ENCODE results near the gene FSTL5. TPM values are rescaled to one million over a fixed set of nuclear protein-coding genes. Genes with fewer than 3 reads are reported as not detected.

FSTL5 gene
- total RNA-seq, 4 donors from 2014 or later, result 0.33 to 1.1 TPM; not detected in 2

DNA sequence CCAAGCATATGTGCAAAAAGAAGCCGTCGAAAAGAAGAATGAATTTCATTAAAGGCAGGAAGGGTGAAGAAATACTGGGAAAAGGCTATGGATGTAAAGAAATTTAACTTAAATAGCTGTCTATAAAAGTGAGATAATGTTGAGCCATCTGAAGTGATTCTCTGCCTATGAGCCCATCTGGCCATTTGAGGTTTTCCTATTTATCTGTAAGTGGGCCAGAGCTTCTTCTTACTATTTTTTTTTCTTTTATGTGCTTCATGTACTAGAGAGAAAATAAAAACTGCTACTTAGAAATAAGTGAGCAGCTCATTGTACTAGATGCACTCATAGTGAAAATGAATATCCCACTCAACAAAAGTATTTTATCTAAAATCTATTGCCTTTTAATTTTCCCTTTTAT is 725.7 kb downstream of the FSTL5 start:
- intact Hi-C loops (cut with DNase I), result no loop called here
- Histone ChIP-seq H3K9me3 (no peaks in the 10 kb centered on the region), H3K27me3 (no peaks in the 10 kb centered on the region), H3K27ac (no peak overlapping the region), H3K4me1 (no peaks in the 10 kb centered on the region), H3K4me3 (replicated peaks in 1 of 3) (no peak overlapping the region), H3K36me3 (no peaks in the 10 kb centered on the region)
- DNase-seq, result no peak
- TF ChIP-seq, protein P1, sequence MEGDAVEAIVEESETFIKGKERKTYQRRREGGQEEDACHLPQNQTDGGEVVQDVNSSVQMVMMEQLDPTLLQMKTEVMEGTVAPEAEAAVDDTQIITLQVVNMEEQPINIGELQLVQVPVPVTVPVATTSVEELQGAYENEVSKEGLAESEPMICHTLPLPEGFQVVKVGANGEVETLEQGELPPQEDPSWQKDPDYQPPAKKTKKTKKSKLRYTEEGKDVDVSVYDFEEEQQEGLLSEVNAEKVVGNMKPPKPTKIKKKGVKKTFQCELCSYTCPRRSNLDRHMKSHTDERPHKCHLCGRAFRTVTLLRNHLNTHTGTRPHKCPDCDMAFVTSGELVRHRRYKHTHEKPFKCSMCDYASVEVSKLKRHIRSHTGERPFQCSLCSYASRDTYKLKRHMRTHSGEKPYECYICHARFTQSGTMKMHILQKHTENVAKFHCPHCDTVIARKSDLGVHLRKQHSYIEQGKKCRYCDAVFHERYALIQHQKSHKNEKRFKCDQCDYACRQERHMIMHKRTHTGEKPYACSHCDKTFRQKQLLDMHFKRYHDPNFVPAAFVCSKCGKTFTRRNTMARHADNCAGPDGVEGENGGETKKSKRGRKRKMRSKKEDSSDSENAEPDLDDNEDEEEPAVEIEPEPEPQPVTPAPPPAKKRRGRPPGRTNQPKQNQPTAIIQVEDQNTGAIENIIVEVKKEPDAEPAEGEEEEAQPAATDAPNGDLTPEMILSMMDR (IDR thresholded peaks at IDR 0.05), result no peak
- TF ChIP-seq POLR2A (IDR thresholded peaks at IDR 0.05), result no peak
- WGBS, 2 donors, result 91 to 96% methylated on average over 2 of the region's 2 CpGs

DNA sequence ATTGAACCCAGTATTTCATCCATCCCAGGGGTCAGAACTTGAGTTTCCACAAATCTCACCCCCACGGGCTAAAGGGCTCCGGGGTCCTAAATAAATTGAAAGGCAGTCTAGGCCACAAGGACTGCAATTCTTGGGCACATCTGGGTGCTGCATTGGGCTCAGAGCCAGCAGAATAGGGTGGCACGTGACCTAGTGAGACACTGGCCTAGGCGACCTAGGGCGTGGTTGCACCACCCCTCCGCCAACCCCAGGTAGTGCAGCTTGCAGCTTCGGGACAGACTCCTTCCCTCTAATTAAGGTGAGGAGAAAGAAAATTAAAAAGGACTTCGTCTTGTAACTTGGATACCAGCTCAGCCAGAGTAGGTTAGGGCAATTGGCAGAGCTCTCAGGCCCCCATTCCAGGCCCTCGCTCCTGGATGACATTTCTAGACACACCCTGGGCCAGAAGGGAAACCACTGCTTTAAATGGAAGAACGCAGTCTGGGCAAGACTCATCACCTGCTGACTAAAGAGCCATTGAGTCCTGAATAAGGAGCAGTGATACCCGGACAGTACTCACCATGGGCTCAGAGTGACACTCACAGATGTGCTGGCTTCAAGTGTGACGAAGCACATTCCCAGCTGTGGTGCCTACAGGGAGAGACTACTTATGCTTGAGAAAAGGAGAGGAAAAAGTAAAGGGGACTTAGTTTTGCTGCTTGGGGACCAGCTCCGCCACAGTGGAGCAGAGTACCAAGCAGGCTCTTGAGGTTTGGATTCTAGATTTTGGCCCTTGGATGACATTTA is 735.4 kb downstream of the FSTL5 start:
- no peak for TF ChIP-seq POLR2A (IDR thresholded peaks at IDR 0.05)
- TF ChIP-seq, protein P1 (IDR thresholded peaks at IDR 0.05), result no peak
- no peaks in the 10 kb centered on the region for H3K36me3 ChIP-seq
- WGBS, 2 donors, result 88 to 91% methylated on average over 13 of the region's 13 CpGs
- H3K9me3 ChIP-seq, result no peaks in the 10 kb centered on the region
- H3K4me1 ChIP-seq, result no peaks in the 10 kb centered on the region
- H3K27ac ChIP-seq, result no peak overlapping the region
- no peaks in the 10 kb centered on the region for H3K27me3 ChIP-seq
- DNase-seq, result no peak
- H3K4me3 ChIP-seq (replicated peaks in 1 of 3), result no peak overlapping the region
- intact Hi-C loops (cut with DNase I), result no loop called here

- Histone ChIP-seq H3K4me3 (replicated peaks in 1 of 3) (no peak overlapping the region), H3K9me3 (no peaks in the 10 kb centered on the region), H3K4me1 (no peaks in the 10 kb centered on the region), H3K27me3 (no peaks in the 10 kb centered on the region), H3K36me3 (no peaks in the 10 kb centered on the region), H3K27ac (no peak overlapping the region)
- intact Hi-C loops (cut with DNase I), result no loop called here
- DNase-seq, result no peak
- WGBS, 2 donors, result 54 to 60% methylated on average over 1 of the region's 1 CpG
- no peak for TF ChIP-seq POLR2A (IDR thresholded peaks at IDR 0.05)
- TF ChIP-seq, protein P1 (IDR thresholded peaks at IDR 0.05), result no peak
Measured at GRCh38 chr4:161419822-161420221, 744.0 kb downstream of the FSTL5 start.

DNA sequence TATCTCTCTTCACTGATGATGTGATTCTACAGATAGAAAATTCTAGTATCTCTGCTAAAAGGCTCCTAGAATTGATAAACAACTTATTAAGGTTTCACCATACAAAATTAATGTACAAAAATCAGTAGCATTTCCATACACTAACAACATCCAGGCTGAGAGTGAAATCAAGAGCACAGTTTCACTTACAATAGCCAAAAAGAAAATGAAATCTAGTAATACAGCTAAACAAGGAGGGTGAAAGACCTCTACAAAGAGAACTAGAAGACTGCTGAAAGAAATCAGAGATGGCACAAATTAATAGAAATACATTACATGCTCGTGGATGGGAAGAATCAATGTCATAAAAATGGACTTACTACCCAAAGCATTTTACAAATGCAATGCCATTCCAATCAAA is 751.9 kb downstream of the FSTL5 start:
- no peak for DNase-seq
- Histone ChIP-seq H3K4me3 (replicated peaks in 1 of 3) (no peak overlapping the region), H3K4me1 (no peaks in the 10 kb centered on the region), H3K36me3 (no peaks in the 10 kb centered on the region), H3K27ac (no peak overlapping the region), H3K27me3 (no peaks in the 10 kb centered on the region), H3K9me3 (no peaks in the 10 kb centered on the region)
- WGBS, 2 donors, result 64 to 78% methylated on average over 1 of the region's 1 CpG
- TF ChIP-seq POLR2A (IDR thresholded peaks at IDR 0.05), result no peak
- TF ChIP-seq, protein P1 (IDR thresholded peaks at IDR 0.05), result no peak
- intact Hi-C loops (cut with DNase I), result no loop called here

DNA sequence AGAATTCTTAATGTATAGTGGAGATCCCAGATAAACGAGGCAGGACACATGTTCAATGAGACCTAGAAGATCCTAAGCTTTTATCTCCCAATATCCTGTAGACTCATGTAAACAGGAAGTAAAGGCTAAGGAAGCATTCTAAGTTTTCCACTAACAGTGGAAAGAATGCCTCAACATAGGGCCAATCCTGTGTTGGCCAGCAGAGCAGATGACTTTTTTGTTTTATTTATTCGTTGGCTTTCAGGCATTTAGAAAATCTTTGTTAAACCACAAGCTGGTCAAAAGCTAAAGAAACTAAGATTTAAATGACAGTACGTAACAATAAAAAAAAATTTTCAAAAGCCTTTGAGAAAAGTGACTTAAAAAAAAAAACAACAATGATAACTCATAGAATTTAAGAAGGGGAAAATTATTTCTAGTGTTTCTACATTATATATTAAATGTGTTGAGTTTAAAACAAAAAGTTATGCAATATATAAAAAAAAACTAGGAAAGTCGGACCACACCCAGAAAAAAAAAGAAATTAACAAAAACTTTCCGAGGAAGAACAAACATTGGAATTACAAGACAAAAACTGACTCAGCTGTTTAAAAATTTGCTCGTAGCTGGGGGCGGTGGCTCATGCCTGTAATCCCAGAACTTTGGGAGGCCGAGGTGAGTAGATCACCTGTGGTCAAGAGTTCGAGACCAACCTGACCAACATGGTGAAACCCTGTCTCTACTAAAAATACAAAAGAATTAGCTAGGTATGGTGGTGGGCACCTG is 759.3 kb downstream of the FSTL5 start:
- Histone ChIP-seq H3K9me3 (no peaks in the 10 kb centered on the region), H3K27me3 (no peaks in the 10 kb centered on the region), H3K4me1 (no peaks in the 10 kb centered on the region), H3K36me3 (no peaks in the 10 kb centered on the region), H3K27ac (no peak overlapping the region), H3K4me3 (replicated peaks in 1 of 3) (no peak overlapping the region)
- DNase-seq, result no peak
- WGBS, 2 donors, result 86 to 89% methylated on average over 9 of the region's 9 CpGs
- intact Hi-C loops (cut with DNase I), result no loop called here
- TF ChIP-seq, protein P1 (IDR thresholded peaks at IDR 0.05), result no peak
- no peak for TF ChIP-seq POLR2A (IDR thresholded peaks at IDR 0.05)
